Lung (tissue), 12 donors: ENCODE data around the gene RFESD. TPM values are rescaled to one million over a fixed set of nuclear protein-coding genes. Genes with fewer than 3 reads are reported as not detected.

Experiments
- ATAC-seq: fragments of 200-7000 bp; cut with Tn5 transposase; one replicate; pipeline ENCODE4 v1.9.1; 2020; ENCODE audit warnings: moderate number of reproducible peaks; ENCODE audit not compliant: insufficient read depth, low FRiP score
- DNase-seq, 3 donors: peaks; one replicate each; pipeline ENCODE4 v3.0.0-alpha.2; 2013 to 2017
- H3K27ac ChIP-seq, 2 donors: one replicate each; pipeline ENCODE4 v1.5.1; 2013; ENCODE audit warnings: mild to moderate bottlenecking in 2 of 2, moderate library complexity in 2 of 2, control low read depth in 1 of 2, inconsistent platforms in 1 of 2, low read depth in 1 of 2, low read length in 1 of 2
- H3K27me3 ChIP-seq, 3 donors: one replicate each; pipeline ENCODE4 v1.5.1; 2013; ENCODE audit warnings: low read length in 2 of 3; ENCODE audit not compliant: control insufficient read depth in 3 of 3, insufficient read depth in 3 of 3
- H3K36me3 ChIP-seq, 4 donors: one replicate each; pipeline ENCODE4 v1.5.1; 2013; ENCODE audit warnings: low read length in 4 of 4, mild to moderate bottlenecking in 1 of 4, moderate library complexity in 1 of 4; ENCODE audit not compliant: control insufficient read depth in 4 of 4, insufficient read depth in 4 of 4
- H3K4me1 ChIP-seq, 5 donors: one replicate each; pipeline ENCODE4 v1.5.1; 2013; ENCODE audit warnings: low read length in 5 of 5, mild to moderate bottlenecking in 2 of 5, moderate library complexity in 1 of 5; ENCODE audit not compliant: control insufficient read depth in 5 of 5, insufficient read depth in 5 of 5
- H3K4me3 ChIP-seq: one replicate; pipeline ENCODE4 v1.5.1; 2013; ENCODE audit warnings: mild to moderate bottlenecking, control low read depth, moderate library complexity
- H3K9ac ChIP-seq, 2 donors: one replicate each; pipeline ENCODE4 v1.5.1; 2013; ENCODE audit warnings: low read length in 2 of 2, control low read depth in 1 of 2; ENCODE audit not compliant: insufficient read depth in 1 of 2
- H3K9me3 ChIP-seq, 4 donors: one replicate each; pipeline ENCODE4 v1.5.1; 2013; ENCODE audit warnings: low read length in 3 of 4, mild to moderate bottlenecking in 1 of 4, moderate library complexity in 1 of 4; ENCODE audit not compliant: control insufficient read depth in 4 of 4, insufficient read depth in 3 of 4
- CTCF ChIP-seq: IDR thresholded peaks from 2 replicates; pipeline ENCODE4 v1.5.1; 2012; ENCODE audit warnings: mild to moderate bottlenecking; ENCODE audit errors: control extremely low read depth, extremely low read depth
- WGBS, 2 donors: extraction: QIAGEN DNeasy Blood & Tissue Kit; methylation state at CpG; one replicate each; pipeline ENCODE4 v1.1.7; 2013; 5-methylcytosine and 5-hydroxymethylcytosine counted together
- polyA plus RNA-seq, 2 donors: library from polyadenylated mRNA; stranded (reverse); fragments of 200-250 nt; gene quantifications; one replicate each; pipeline ENCODE4 v1.2.1, GENCODE V29; 2013
- total RNA-seq, 2 donors: library from RNA; depleted of rRNA in 1 of 2; stranded (reverse); fragments of >200 nt in 1 of 2; gene quantifications; one replicate each; pipeline ENCODE4 v1.2.1, GENCODE V29; 2014 to 2021
- donor health status: control.
- donor health status: control.
- donor health status: Bipolar disorder and iron deficiency.
- donor health status: healthy.
- donor health status: DM: yes; HTN: yes; CAD: no.

Gene RFESD
- total and polyA plus RNA-seq, 4 donors = 2.6 to 6.4 (median 3.6) TPM

- Histone ChIP-seq H3K9ac (no peak overlapping the region), H3K4me1 (peaks cover 0 to 10% (median 3%) of the 10 kb centered on the region in 5 donors), H3K27ac (no peak overlapping the region), H3K36me3 (peaks cover 0 to 5% (median 0%) of the 10 kb centered on the region in 4 donors), H3K4me3 (no peak overlapping the region), H3K9me3 (no peaks in the 10 kb centered on the region), H3K27me3 (no peaks in the 10 kb centered on the region)
- no peak for ATAC-seq
- DNase-seq = no peak
- no peak for TF ChIP-seq CTCF
Observed at GRCh38 chr5:95649274-95649673, 2.7 kb downstream of the RFESD start.

GRCh38 chr5:95649842-95650620 is 3.5 kb downstream of the RFESD start:
- no peak for ATAC-seq
- peaks cover 0 to 5% (median 0%) of the 10 kb centered on the region in 4 donors for H3K36me3 ChIP-seq
- H3K9ac ChIP-seq = no peak overlapping the region
- TF ChIP-seq CTCF = no peak
- H3K9me3 ChIP-seq = no peaks in the 10 kb centered on the region
- no peak for DNase-seq
- no peak overlapping the region for H3K27ac ChIP-seq
- H3K4me3 ChIP-seq = no peak overlapping the region
- no peaks in the 10 kb centered on the region for H3K27me3 ChIP-seq
- H3K4me1 ChIP-seq = peaks cover 0 to 10% (median 3%) of the 10 kb centered on the region in 5 donors

- no peak for TF ChIP-seq CTCF
- peaks cover 0 to 5% (median 0%) of the 10 kb centered on the region in 4 donors for H3K36me3 ChIP-seq
- H3K4me3 ChIP-seq = no peak overlapping the region
- WGBS, 2 donors = 85 to 92% methylated on average over 1 of the region's 1 CpG
- peaks cover 0 to 3% (median 0%) of the 10 kb centered on the region in 5 donors for H3K4me1 ChIP-seq
- H3K27ac ChIP-seq = no peak overlapping the region
- DNase-seq (no peak), ATAC-seq (no peak)
- H3K27me3 ChIP-seq = no peaks in the 10 kb centered on the region
- H3K9me3 ChIP-seq = no peaks in the 10 kb centered on the region
- no peak overlapping the region for H3K9ac ChIP-seq
Observed at GRCh38 chr5:95652849-95653248, 6.3 kb downstream of the RFESD start.
